ENCODE measurements around the gene TF. TPM values are rescaled to one million over a fixed set of nuclear protein-coding genes. Genes with fewer than 3 reads are reported as not detected.

TF gene
- total RNA-seq, 4 donors from 2014 or later, result 0.15 to 4.2 (median 1.2) TPM

DNA sequence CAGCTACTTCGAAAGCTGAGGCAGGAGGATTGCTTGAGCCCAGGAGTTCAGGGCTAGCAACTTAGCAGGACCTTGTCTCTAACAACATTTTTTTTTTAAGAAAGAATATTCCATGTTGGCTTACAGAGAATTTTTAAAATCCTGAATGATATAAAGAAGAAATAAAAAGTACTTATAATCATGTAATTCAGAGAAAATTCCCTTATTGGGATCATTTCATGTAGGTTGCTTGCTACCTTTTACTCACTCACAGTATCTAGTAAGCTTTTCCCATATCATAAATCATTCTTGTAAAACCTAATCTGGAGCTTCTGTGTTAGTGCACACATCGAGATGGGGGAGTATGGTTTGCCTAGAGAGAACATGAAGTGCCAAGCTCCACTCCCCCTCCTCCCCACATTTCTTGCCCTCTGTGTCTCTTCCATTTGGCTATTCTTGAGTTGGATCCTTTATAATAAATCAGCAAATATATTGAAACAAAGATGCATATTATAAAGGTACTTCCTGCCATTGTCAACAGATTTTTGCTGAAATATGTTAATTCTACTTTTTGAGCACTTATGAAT, 13.6 kb downstream of the TF start:
- WGBS, 2 donors, result 87 to 91% methylated on average over 2 of the region's 2 CpGs
- no peaks in the 10 kb centered on the region for H3K4me1 ChIP-seq
- DNase-seq, result no peak
- H3K27me3 ChIP-seq, result no peaks in the 10 kb centered on the region
- no peak overlapping the region for H3K4me3 ChIP-seq (replicated peaks in 1 of 3)
- H3K36me3 ChIP-seq, result no peaks in the 10 kb centered on the region
- intact Hi-C loops (cut with DNase I), result no loop called here
- TF ChIP-seq POLR2A (IDR thresholded peaks at IDR 0.05) (no peak), CTCF (IDR thresholded peaks at IDR 0.05) (no peak)
- no peak overlapping the region for H3K27ac ChIP-seq
- H3K9me3 ChIP-seq, result no peaks in the 10 kb centered on the region

- intact Hi-C loops (cut with DNase I), result no loop called here
- Histone ChIP-seq H3K27me3 (no peaks in the 10 kb centered on the region), H3K27ac (no peak overlapping the region), H3K4me3 (replicated peaks in 1 of 3) (no peak overlapping the region), H3K36me3 (no peaks in the 10 kb centered on the region), H3K9me3 (no peaks in the 10 kb centered on the region), H3K4me1 (no peaks in the 10 kb centered on the region)
- TF ChIP-seq CTCF (IDR thresholded peaks at IDR 0.05) (no peak), POLR2A (IDR thresholded peaks at IDR 0.05) (no peak)
- 95 to 98% methylated on average over 2 of the region's 2 CpGs for WGBS, 2 donors
- DNase-seq, result no peak
Measured at GRCh38 chr3:133760916-133761315, 14.7 kb downstream of the TF start.

DNA sequence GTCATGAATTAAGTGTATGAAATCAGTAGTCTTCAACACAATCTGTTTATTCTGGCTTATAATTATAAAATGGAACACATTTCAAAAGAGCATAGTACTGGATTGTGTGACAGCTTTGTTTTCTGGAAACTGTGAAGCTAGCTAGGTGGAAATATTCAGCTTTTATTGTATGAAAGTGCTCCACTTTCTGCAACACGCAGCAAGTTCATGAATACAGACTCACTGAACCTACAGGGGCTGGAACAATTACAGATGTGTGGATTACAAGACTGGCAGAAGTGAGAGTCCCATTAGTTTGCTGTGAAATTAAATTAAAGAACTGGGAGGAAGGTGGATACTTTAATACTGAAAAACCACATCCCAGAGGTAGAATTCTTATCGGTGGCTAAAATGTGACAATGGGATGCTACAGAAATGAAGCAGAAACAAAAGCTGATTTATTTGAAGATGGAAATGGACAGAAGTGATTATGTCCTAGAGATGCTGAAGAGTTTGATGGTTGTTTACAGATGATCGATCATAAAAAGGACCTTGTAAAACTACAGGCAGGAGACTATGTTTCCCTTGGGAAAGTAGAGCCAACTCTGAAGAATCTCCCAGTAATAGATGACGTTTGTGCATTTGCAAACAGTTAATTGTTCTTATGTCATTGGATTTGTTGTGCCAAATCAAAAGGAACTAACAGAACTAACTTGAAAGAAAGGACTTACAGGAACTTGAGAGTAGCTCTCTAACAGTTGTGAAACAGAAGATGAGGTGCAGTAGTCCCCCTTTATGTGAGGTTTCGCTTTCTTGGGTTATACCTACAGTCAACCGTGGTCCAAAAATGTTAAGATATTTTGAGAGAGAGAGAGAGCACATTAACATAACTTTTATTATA, 15.7 kb downstream of the TF start:
- TF ChIP-seq CTCF (IDR thresholded peaks at IDR 0.05) (no peak), POLR2A (IDR thresholded peaks at IDR 0.05) (no peak)
- intact Hi-C loops (cut with DNase I), result no loop called here
- Histone ChIP-seq H3K4me1 (no peaks in the 10 kb centered on the region), H3K9me3 (no peaks in the 10 kb centered on the region), H3K27me3 (no peaks in the 10 kb centered on the region), H3K4me3 (replicated peaks in 1 of 3) (no peak overlapping the region), H3K36me3 (no peaks in the 10 kb centered on the region), H3K27ac (no peak overlapping the region)
- DNase-seq, result no peak
- 80% methylated on average over 6 of the region's 6 CpGs for WGBS, 2 donors

- no peak for TF ChIP-seq CTCF (IDR thresholded peaks at IDR 0.05)
- no peak for TF ChIP-seq POLR2A (IDR thresholded peaks at IDR 0.05)
- intact Hi-C loops (cut with DNase I), result no loop called here
Measured at GRCh38 chr3:133762539-133762938, 16.3 kb downstream of the TF start.

More at GRCh38 chr3:133762539-133762938, 16.3 kb downstream of the TF start:
- Histone ChIP-seq H3K4me1 (no peaks in the 10 kb centered on the region), H3K4me3 (replicated peaks in 1 of 3) (no peak overlapping the region), H3K27ac (no peak overlapping the region), H3K27me3 (no peaks in the 10 kb centered on the region), H3K36me3 (no peaks in the 10 kb centered on the region), H3K9me3 (no peaks in the 10 kb centered on the region)
- DNase-seq, result no peak
- whole genome bisulfite sequencing, 2 donors, result 61 to 95% methylated on average over 3 of the region's 3 CpGs
